Measurements from ENCODE around the gene WARS2. TPM values are rescaled to one million over a fixed set of nuclear protein-coding genes. Genes with fewer than 3 reads are reported as not detected.
A peak's percentile ranks its signal among the peaks of the same experiment; 100 is the strongest.

Gene WARS2
- total RNA-seq, 4 donors from 2014 or later = 16.9 to 20.9 (median 18.9) TPM

DNA sequence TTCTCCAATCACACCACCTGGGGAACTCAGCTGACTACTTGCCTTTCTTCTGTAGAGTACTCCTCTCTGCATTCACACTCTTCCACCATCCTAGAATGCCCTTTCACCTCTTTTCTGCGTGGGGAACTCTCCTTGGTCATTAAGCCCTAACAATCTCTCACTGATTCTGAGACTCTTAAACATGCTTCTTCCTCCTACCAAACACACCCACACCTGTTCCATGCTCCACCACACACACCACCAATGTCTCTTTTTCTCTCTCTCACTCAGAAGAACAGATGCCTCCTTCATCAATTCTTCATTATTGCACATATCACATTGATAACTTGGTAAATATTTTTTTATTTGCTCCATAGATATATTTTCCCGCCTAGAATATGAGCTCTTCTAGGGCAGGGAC lies 53.6 kb downstream of the WARS2 start:
- DNase-seq (ENCODE audit: low spot score) = no peak
- TF ChIP-seq, protein P1, sequence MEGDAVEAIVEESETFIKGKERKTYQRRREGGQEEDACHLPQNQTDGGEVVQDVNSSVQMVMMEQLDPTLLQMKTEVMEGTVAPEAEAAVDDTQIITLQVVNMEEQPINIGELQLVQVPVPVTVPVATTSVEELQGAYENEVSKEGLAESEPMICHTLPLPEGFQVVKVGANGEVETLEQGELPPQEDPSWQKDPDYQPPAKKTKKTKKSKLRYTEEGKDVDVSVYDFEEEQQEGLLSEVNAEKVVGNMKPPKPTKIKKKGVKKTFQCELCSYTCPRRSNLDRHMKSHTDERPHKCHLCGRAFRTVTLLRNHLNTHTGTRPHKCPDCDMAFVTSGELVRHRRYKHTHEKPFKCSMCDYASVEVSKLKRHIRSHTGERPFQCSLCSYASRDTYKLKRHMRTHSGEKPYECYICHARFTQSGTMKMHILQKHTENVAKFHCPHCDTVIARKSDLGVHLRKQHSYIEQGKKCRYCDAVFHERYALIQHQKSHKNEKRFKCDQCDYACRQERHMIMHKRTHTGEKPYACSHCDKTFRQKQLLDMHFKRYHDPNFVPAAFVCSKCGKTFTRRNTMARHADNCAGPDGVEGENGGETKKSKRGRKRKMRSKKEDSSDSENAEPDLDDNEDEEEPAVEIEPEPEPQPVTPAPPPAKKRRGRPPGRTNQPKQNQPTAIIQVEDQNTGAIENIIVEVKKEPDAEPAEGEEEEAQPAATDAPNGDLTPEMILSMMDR (IDR thresholded peaks at IDR 0.05) = no peak
- ATAC-seq (ENCODE audit: low FRiP score) = no peak

DNA sequence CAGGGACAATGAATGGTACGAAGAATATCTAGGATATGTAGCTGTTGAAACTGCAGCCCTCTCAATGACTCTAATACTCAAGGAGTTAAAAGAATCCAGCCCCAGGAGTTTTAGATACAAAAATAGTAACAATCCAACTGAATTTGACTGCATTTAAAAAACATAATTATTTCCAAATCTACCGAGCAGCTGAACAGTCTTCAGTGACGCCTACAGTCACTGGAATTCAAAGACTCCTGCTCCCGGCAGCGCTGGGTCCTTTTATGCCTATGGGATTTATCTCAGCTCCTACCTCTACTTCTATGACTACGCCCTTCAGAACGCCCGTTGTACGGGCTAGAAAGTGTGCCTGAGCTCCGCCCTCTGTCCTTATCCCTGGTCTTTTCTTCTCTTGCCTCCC lies 55.7 kb downstream of the WARS2 start:
- TF ChIP-seq, protein P1 (IDR thresholded peaks at IDR 0.05) = no peak
- DNase-seq (ENCODE audit: low spot score) = no peak
- no peak for ATAC-seq (ENCODE audit: low FRiP score)

- ATAC-seq (ENCODE audit: low FRiP score) (no peak), DNase-seq (ENCODE audit: low spot score) (no peak)
- TF ChIP-seq, protein P1 (IDR thresholded peaks at IDR 0.05) = no peak
These were observed 56.5 kb downstream of the WARS2 start for GRCh38 chr1:119083980-119084379.

DNA sequence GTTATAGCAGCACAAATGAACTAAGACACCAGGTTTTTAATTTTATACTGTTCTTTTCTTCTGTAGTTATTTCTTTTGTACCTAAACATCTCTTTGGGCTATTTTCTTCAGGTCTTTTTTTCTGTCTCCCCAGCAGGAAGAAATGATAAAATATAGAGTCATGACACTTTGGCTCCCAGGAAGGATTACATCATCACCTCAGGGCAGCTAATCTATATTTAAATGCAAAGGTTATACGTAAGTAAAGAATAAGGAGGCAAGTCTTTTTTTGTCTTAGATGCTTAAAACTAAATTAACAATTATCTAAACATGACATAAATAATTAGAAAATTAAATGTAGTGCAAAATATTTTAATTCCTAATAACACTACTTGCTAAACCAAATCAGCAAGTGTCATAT lies 57.0 kb downstream of the WARS2 start:
- DNase-seq (ENCODE audit: low spot score) (no peak), ATAC-seq (ENCODE audit: low FRiP score) (no peak)
- TF ChIP-seq, protein P1 (IDR thresholded peaks at IDR 0.05) = no peak

- DNase-seq (ENCODE audit: low spot score) = no peak
- ATAC-seq (ENCODE audit: low FRiP score) = no peak
- TF ChIP-seq, protein P1 (IDR thresholded peaks at IDR 0.05) = no peak
These were observed 58.8 kb downstream of the WARS2 start for GRCh38 chr1:119081700-119082099.

DNA sequence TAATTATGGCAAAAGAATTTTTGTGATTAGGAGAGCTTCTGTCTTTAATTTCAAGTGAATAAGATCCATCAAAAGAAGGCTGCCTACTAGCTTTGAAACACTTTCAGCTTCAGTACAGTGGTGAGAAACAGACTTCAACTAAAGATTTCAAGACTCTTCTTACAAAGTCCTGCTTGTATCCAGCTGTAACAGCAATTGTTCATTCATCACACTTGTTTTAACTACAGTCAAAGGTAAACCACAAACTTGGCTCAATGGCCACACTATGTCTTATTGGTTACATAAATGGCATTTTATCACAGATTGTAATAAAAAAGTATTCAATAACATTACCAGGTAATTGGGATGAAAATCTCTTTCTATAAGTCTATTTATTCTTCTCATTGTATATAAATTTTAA lies 59.2 kb downstream of the WARS2 start:
- TF ChIP-seq, protein P1 (IDR thresholded peaks at IDR 0.05) = no peak
- ATAC-seq (ENCODE audit: low FRiP score) = no peak
- no peak for DNase-seq (ENCODE audit: low spot score)

- DNase-seq (ENCODE audit: low spot score) = no peak
- TF ChIP-seq, protein P1 (IDR thresholded peaks at IDR 0.05) = no peak
- peak; percentile 74 for ATAC-seq (ENCODE audit: low FRiP score)
These were observed 59.9 kb downstream of the WARS2 start for GRCh38 chr1:119080586-119080985.
